ENCODE results near the gene DPM3.

- TF ChIP-seq CTCF (IDR thresholded peaks at IDR 0.05) = no peak
- TF ChIP-seq GABPA (IDR thresholded peaks at IDR 0.05; ENCODE audit: low read depth) = no peak
- TF ChIP-seq POLR2AphosphoS5 (IDR thresholded peaks at IDR 0.05; ENCODE audit: low read depth, low read length) = no peak
- no peak for TF ChIP-seq RFX5 (IDR thresholded peaks at IDR 0.05; ENCODE audit: low read length)
- TF ChIP-seq, protein P1, sequence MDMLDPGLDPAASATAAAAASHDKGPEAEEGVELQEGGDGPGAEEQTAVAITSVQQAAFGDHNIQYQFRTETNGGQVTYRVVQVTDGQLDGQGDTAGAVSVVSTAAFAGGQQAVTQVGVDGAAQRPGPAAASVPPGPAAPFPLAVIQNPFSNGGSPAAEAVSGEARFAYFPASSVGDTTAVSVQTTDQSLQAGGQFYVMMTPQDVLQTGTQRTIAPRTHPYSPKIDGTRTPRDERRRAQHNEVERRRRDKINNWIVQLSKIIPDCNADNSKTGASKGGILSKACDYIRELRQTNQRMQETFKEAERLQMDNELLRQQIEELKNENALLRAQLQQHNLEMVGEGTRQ (IDR thresholded peaks at IDR 0.05; ENCODE audit: borderline replicate concordance, low read depth, low read length) = no peak
- TF ChIP-seq RCOR1 (IDR thresholded peaks at IDR 0.05; ENCODE audit: low read length) = no peak
- TF ChIP-seq, protein P2, sequence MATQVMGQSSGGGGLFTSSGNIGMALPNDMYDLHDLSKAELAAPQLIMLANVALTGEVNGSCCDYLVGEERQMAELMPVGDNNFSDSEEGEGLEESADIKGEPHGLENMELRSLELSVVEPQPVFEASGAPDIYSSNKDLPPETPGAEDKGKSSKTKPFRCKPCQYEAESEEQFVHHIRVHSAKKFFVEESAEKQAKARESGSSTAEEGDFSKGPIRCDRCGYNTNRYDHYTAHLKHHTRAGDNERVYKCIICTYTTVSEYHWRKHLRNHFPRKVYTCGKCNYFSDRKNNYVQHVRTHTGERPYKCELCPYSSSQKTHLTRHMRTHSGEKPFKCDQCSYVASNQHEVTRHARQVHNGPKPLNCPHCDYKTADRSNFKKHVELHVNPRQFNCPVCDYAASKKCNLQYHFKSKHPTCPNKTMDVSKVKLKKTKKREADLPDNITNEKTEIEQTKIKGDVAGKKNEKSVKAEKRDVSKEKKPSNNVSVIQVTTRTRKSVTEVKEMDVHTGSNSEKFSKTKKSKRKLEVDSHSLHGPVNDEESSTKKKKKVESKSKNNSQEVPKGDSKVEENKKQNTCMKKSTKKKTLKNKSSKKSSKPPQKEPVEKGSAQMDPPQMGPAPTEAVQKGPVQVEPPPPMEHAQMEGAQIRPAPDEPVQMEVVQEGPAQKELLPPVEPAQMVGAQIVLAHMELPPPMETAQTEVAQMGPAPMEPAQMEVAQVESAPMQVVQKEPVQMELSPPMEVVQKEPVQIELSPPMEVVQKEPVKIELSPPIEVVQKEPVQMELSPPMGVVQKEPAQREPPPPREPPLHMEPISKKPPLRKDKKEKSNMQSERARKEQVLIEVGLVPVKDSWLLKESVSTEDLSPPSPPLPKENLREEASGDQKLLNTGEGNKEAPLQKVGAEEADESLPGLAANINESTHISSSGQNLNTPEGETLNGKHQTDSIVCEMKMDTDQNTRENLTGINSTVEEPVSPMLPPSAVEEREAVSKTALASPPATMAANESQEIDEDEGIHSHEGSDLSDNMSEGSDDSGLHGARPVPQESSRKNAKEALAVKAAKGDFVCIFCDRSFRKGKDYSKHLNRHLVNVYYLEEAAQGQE (IDR thresholded peaks at IDR 0.05; ENCODE audit: low read depth, low read length) = no peak
- no peak for TF ChIP-seq TEAD4 (IDR thresholded peaks at IDR 0.05; ENCODE audit: borderline replicate concordance, insufficient read depth)
- TF ChIP-seq EZH2phosphoT487 (IDR thresholded peaks at IDR 0.05; ENCODE audit: borderline replicate concordance, low read depth) = no peak
- no peak for TF ChIP-seq EP300 (IDR thresholded peaks at IDR 0.05; ENCODE audit: borderline replicate concordance in 1 of 2, low read depth in 1 of 2, low read length in 1 of 2)
- TF ChIP-seq TAF1 (IDR thresholded peaks at IDR 0.05; ENCODE audit: borderline replicate concordance, low read depth, low read length) = no peak
- TF ChIP-seq PBX3 (IDR thresholded peaks at IDR 0.05) = no peak
- no peak for TF ChIP-seq GATA2 (CRISPR knock-in tag; IDR thresholded peaks at IDR 0.05)
- TF ChIP-seq TCF12 (IDR thresholded peaks at IDR 0.05) = no peak
These were observed 6.5 kb downstream of the DPM3 start for GRCh38 chr1:155133799-155134281.

Measured in SK-N-SH (cell line).